ENCODE data around the gene MLLT10.

GRCh38 chr10:21510241-21511094 is 23.6 kb upstream of the MLLT10 start:
- TF ChIP-seq CTCF (IDR thresholded peaks at IDR 0.05) = no peak
- no peak for TF ChIP-seq POLR2A (IDR thresholded peaks at IDR 0.05; ENCODE audit: low read depth)
- no peak for TF ChIP-seq POLR2AphosphoS5 (IDR thresholded peaks at IDR 0.05)

All from esophagus muscularis mucosa (tissue), 3 donors.